GM18858 (cell line): ENCODE measurements around the gene KIAA0825.
A peak's percentile ranks its signal among the peaks of the same experiment; 100 is the strongest.

ENCODE experiments used
- ATAC-seq: cut with Tn5 transposase; IDR thresholded peaks from one replicate; pipeline ENCODE4 v1.9.1; 2021; ENCODE audit not compliant: unreplicated experiment

Gene KIAA0825

DNA sequence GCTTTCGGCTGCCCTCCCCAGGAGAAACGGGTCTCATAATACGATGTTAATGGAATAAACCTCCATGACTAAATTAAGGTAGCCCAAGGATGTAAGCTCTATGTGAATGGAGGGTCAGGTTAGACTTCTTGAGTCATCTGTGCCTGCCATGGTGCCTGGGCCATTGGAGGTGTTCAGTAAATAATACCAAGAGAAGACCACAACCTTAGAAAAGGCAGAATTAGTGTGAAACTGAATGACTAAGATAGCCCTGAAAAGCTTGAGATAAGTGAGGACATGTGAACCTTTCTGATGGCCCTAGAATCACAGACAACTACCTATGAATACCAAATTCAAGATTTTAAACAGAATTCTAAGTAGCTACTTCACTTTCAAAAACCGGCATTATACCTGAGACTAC is 160.6 kb downstream of the KIAA0825 start:
- no peak for ATAC-seq

DNA sequence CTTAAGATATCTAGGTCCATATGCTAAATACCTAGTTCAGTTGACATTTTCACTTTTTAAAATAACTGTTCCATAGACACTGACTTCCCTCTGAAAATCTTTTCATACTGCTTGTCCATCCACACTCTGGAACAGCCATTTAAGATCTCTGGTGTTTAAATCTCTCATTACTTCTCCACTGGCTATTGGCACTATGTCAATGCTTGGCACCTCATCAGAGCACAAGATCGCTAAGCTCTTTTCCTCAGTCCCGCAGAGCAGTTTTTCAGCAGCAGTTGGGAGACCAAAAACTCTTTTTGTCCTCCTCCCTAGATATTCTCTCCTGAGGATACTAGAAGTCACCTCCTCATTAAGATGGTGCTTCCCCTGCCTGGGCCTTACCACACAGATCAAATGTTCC is 172.7 kb downstream of the KIAA0825 start:
- ATAC-seq, result no peak

GRCh38 chr5:94442991-94443390 is 175.4 kb downstream of the KIAA0825 start:
- no peak for ATAC-seq

GRCh38 chr5:94442076-94442475 is 176.3 kb downstream of the KIAA0825 start:
- no peak for ATAC-seq

DNA sequence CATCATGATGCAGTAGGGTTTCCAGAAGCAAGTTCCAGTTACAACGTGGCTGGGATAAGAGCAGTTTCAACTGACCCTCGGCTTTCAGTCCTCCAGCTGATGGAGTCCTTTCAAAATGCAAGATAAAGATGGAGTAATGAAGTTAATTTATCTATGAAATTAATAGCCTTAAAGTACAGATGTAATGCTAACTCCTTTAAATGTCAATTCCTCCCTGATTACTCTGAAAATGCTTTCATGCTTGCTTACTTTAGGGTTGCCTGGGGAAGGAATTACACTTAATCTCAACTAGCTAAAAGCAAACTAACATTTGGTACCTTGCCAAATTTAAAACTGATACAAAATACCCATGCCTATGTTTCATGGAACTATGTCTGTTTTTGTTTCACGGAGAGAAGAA is 178.4 kb downstream of the KIAA0825 start:
- ATAC-seq, result no peak

DNA sequence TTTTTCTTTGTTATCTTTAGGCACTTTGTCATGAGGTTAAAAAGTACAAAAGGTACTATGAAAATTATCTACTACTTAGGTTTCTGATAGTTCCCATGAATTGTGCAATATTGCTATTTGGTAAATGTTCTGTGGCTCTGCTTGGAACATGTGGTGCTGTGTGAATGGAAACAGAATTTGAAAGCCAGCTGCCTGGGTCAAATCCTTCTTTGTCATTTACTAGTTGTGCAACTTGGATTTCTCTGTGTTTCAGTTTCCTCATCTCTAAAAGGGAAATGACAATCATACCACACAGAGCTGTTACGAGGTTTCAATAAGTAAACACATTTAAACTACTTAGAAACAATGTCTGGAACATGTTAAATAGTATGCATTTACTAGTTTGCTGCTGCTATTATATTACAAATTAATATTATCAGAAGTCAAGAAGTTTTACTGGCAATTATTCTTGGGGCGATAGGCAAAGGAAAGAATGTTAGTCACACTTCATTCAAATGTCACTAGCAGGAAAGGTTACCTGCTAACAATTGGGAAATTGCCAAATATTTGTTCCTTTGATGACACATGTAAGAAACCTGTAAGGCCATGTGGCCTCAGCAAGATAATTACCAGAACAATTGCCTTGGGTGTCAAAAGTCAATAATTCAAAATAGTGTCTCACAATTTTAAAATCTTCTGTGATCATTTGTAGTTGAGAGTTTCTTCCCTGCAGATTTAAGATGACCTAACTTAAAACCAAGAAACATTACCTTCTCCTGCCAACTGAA is 184.8 kb downstream of the KIAA0825 start:
- no peak for ATAC-seq

DNA sequence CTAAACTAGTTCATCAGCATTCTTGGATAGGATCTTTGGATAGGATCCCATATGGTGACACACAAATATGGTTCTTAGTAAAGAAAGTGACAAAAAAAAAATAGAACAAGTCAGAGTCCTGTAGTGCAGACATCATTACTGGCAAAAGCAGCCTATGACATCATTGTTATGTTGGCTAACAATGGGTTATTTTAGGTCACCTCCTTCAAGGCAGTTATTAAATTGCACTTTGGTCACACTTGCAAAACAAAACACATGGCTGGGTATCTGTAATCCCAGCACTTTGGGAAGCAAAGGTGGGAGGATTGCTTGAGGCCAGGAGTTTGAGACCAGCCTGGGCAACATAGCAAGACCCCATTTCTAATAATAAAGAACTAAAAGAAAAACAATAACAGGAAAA is 185.9 kb downstream of the KIAA0825 start:
- ATAC-seq, result no peak

DNA sequence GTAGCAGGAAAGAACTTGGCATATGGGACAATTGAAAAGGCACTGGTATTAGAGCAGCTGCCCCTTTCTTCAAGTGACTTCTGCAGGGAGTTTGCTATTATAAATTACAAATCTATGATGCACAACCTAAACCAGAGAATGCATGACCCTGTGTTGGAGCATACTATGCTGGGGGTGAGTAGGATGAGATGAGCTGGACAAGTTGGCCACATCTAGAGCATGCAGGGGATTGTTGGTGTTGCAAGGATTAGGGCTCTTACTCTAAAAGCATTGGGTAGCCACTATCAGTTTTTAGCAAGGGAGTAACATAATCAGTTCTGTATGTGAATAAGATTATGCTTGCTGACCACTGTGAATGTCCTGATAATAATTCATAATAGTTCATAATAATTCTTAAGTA is 186.7 kb downstream of the KIAA0825 start:
- ATAC-seq, result no peak

- ATAC-seq, result no peak
Measured at GRCh38 chr5:94429566-94429965, 188.8 kb downstream of the KIAA0825 start.

DNA sequence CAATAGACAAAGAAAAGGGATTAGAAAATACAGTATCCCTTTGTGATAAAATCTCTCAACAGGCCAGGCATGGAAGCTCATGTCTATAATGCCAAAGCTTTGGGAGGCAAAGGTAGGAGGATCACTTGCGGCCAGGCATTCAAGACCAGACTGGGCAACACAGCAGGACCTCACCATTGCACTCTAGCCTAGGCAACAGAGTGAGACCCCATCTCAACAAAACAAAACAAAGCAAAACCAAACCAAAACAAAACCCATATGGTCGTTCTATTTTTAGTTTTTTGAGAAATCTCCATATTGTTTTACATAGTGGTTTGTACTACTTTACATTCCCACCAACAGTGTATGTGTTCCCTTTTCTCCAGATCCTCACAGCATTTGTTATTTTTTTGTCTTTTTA is 193.0 kb downstream of the KIAA0825 start:
- ATAC-seq, result no peak

- ATAC-seq, result no peak
Measured at GRCh38 chr5:94423411-94423810, 195.0 kb downstream of the KIAA0825 start.

DNA sequence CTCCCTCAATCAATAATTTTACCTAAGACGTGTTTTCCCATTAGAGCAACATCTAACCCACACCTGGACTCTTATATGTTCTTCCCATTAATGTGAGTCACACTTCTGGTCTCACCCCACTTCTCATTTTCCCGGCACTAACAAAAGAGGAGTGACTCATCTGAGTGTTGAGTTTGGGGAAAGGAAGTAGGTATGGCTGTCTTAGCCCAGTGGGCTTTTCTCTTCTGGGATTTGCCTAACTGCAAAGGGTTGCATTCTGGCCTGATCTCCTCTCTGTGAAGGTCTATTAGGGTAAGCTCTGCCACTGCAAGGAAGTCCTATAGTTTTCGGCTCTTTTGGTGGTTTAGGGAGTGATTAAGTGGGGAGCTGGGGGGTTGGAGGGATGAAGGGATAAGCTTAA is 195.6 kb downstream of the KIAA0825 start:
- ATAC-seq, result no peak

GRCh38 chr5:94420885-94421284 is 197.5 kb downstream of the KIAA0825 start:
- no peak for ATAC-seq

- no peak for ATAC-seq
Measured at GRCh38 chr5:94415798-94416197, 202.6 kb downstream of the KIAA0825 start.

GRCh38 chr5:94409440-94409839 is 209.0 kb downstream of the KIAA0825 start:
- ATAC-seq, result no peak

GRCh38 chr5:94407023-94407422 is 211.4 kb downstream of the KIAA0825 start:
- ATAC-seq, result no peak

DNA sequence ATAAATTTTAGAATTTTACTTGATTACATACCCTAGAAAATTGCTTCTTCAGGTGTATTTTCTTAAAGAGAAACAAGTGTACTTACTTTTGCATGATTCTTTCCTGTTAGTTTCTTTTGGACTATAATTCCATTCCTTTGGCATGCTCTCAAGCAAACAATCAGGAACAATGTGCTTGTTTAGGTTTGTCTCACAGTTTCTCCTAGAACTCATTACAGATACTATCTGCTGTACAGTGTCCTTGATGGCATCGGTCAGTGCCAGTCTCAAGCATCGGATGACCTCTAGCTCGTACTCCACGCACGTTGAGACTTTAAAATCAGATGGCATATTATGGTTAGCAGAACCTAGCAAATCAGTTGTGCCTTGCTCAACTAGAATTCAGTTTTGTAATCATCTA is 214.9 kb downstream of the KIAA0825 start:
- no peak for ATAC-seq

DNA sequence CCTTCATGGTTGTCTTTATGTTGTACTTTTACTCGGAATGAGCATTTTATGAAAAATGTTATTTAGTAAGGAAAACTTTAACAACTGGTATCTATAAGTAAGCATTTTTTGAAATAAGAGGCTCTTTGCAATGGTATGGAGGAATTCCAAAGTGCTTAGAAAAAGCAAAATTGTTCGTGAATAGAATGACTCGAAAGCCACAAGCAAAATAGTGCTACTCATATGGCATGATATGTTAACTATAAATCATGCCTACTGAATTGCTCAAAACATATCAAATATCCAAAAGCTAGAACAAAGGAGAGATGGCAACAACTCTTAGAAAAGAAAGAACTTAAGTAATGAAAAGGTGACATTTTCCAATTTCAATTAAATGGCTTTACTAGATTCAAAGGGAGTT is 216.3 kb downstream of the KIAA0825 start:
- no peak for ATAC-seq

GRCh38 chr5:94397508-94397907 is 220.9 kb downstream of the KIAA0825 start:
- no peak for ATAC-seq

DNA sequence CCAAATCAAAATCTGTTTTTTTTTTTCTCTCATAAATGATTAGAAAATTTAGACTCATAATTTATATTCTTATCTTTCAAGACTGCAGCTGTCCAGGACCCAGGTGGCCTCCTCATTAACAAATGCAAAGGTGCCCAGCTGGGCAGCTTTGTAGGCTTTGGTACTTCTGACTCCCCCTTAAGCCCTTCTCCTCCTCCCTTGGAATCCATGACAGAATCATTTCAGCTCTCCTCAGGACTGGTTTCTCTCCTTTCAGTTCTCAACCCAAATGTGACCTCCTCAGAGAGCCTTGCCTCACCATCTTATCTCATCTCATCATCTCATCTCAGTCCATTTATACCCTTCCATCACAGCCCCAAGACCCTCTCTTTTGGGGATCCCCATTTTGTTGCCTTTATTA is 221.7 kb downstream of the KIAA0825 start:
- no peak for ATAC-seq

- no peak for ATAC-seq
Measured at GRCh38 chr5:94395468-94395867, 222.9 kb downstream of the KIAA0825 start.

GRCh38 chr5:94391996-94392395 is 226.4 kb downstream of the KIAA0825 start:
- no peak for ATAC-seq

GRCh38 chr5:94389515-94389899 is 228.9 kb downstream of the KIAA0825 start:
- ATAC-seq, result peak; percentile 67
